HAP-1 (cell line): ENCODE measurements around the gene TBX1.

Experiments used
- DNase-seq, 2 experiments: peaks; one replicate each; pipeline ENCODE4 v3.0.0-alpha.2; 2016 to 2020; ENCODE audit warnings: low spot score in 2 of 2
- H3K27me3 ChIP-seq: fragments of 250-450 bp; sonication (Bioruptor Pico); 2 replicates; pipeline ENCODE4 v1.5.1; 2020; ENCODE audit warnings: low read depth, mild to moderate bottlenecking, moderate library complexity
- H3K36me3 ChIP-seq: fragments of 250-450 bp; sonication (Bioruptor Pico); replicated peaks from 2 replicates; pipeline ENCODE4 v1.5.1; 2020; ENCODE audit warnings: mild to moderate bottlenecking
- H3K4me1 ChIP-seq: fragments of 250-450 bp; sonication (Bioruptor Pico); 2 replicates; pipeline ENCODE4 v1.5.1; 2020; ENCODE audit warnings: mild to moderate bottlenecking
- H3K4me3 ChIP-seq: fragments of 250-450 bp; sonication (Bioruptor Pico); 2 replicates; pipeline ENCODE4 v1.5.1; 2020; ENCODE audit warnings: mild to moderate bottlenecking, moderate library complexity
- H3K9me3 ChIP-seq: fragments of 250-450 bp; sonication (Bioruptor Pico); 2 replicates; pipeline ENCODE4 v1.5.1; 2020; ENCODE audit warnings: mild to moderate bottlenecking, moderate library complexity
- in situ Hi-C: fragments of 300-500 bp; cut with MboI; formaldehyde crosslinking; loops from 3 replicates; pipeline ENCODE4 v1.14.3; 2020; ENCODE audit warnings: low sequenced_read_pairs, inconsistent platforms, mixed read lengths

Gene TBX1

DNA sequence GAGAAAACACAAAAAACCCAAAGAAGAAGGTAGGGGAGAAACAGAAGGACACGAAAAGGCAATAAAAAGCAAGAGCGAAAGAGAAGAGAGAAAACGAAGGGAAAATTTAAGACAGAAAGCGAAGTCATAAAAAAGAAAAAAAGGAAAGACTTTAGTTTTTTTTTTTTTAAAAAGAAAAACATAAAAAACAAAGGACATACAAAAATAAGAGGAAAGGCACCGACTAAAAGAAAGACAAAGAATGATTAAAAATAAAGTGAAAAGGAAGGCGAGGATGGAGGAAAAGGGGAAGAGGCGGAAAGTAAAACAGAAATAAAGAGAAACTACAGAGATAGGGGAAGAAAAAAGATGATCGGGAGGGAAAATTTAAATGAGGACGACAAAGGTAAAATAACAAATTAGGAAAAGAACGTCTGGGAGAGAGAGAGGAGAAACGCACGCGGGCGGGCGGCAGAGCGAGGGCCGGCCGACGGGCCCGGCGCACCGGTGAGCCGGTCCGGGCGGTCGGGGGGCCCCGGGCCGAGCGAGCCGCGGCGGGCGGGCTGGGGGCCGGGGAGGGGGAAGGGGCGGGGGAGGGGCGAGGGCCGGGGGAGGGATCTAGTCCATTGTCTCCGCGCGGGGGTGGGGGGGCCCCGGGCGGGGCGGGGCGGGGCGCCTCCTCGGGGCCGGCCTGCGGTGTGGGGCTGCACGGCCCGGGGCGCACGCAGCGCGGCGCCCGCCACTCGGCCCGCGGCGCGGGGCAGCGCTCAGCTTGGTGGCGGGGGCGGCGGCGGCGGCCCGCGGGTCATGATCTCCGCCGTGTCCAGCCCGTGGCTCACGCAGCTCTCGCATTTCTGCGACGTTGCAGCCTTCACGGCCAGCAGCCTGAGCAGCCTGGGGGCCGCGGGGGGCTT, at the start of gene TBX1:
Gene TBX1, plus strand, starts transcription at position 721 of the 893 bp plus-strand sequence. Its CDS starts 66 bp downstream, at position 787.
- H3K4me1 ChIP-seq, result peaks cover 3% of the 10 kb centered on the region; the same call in 1 of the 2 replicates
- H3K36me3 ChIP-seq, result peaks cover 20% of the 10 kb centered on the region
- peak in 1 of 2 experiments; percentile 43 for DNase-seq
- peak within 1 kb of the TSS; percentile 60 for H3K4me3 ChIP-seq
- H3K9me3 ChIP-seq, result no peaks in the 10 kb centered on the region
- H3K27me3 ChIP-seq, result peaks cover 12% of the 10 kb centered on the region
- in situ Hi-C loops, result no loop called here

DNA sequence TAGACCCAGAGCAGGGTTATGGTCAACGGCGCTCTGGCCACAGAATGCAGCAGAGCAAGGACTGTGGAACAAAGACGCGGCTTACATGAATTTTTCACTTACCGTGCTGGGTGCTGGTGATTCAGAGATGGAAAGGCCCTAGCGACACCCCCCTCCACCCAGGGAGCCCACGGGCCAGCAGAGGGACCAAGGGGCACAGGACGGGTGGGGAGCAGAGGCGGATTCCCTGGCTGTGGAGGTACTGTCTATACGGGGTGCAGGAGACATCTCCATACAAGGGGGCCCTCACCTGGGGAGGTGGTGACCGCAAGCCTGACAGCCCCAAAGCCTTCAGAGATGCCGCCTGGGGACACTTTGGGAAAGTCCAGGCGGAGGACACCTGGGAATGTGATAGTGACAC, 47.3 kb upstream of the TBX1 start:
- H3K9me3 ChIP-seq, result no peaks in the 10 kb centered on the region
- in situ Hi-C loops, result no loop called here
- DNase-seq, result no peak
- no peak overlapping the region for H3K4me3 ChIP-seq
- H3K36me3 ChIP-seq, result no peaks in the 10 kb centered on the region
- no peaks in the 10 kb centered on the region for H3K27me3 ChIP-seq
- H3K4me1 ChIP-seq, result peaks cover 10% of the 10 kb centered on the region

DNA sequence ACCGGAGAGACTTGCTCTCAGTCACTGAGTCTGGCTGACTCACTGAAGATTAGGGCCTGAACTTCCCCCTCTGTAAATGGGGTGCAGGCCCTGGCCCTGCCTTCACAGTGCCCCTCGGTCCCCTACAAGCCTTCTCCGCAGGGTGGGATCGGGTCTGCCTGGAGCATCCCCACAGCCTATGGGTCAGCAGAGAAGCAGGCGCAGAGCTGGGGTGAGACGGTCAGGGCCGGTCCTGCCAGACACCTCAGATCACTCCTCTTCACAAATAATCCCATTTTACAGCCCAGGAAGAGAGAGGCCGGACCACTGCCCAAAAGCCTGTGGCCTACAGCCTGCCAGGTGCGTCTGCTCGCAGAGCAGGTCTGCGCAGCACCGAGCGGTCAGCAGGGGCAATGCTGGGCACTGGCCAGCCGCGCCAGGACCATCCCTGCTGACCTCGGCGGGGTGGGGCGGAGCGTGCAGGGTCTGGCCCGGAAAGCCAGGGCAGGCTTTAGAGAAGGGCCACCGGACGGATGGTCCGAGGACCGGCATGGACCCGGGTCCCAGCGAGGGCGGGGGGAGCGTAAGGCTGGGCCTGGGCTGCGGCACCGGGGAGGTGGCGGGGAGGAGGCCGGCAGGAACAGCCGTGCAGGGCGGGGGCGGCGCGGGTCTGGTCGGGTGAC, 46.8 kb upstream of the TBX1 start:
- Histone ChIP-seq H3K27me3 (no peaks in the 10 kb centered on the region), H3K36me3 (no peaks in the 10 kb centered on the region), H3K9me3 (no peaks in the 10 kb centered on the region), H3K4me3 (peak overlapping the region; percentile 17), H3K4me1 (peaks cover 10% of the 10 kb centered on the region)
- in situ Hi-C loops, result no loop called here
- peak in 1 of 2 experiments; percentile 43 for DNase-seq

- Histone ChIP-seq H3K27me3 (no peaks in the 10 kb centered on the region), H3K4me1 (peaks cover 10% of the 10 kb centered on the region)
- in situ Hi-C loops, result no loop called here
These were observed 46.0 kb upstream of the TBX1 start, which contains the start of gene SEPTIN5 for GRCh38 chr22:19714312-19715187. TSS of gene SEPTIN5 (plus strand) at chr22:19714503. CDS start at chr22:19714589, 86 bp downstream.

GRCh38 chr22:19715188-19715930, 45.2 kb upstream of the TBX1 start:
- Histone ChIP-seq H3K9me3 (no peaks in the 10 kb centered on the region), H3K4me3 (peak overlapping the region; percentile 40), H3K4me1 (peaks cover 10% of the 10 kb centered on the region), H3K27me3 (no peaks in the 10 kb centered on the region), H3K36me3 (peaks cover 10% of the 10 kb centered on the region)
- in situ Hi-C loops, result no loop called here
- no peak for DNase-seq

More at GRCh38 chr22:19714312-19715187, 46.0 kb upstream of the TBX1 start, which contains the start of gene SEPTIN5:
- peak in 1 of 2 experiments; percentile 49 for DNase-seq
- no peaks in the 10 kb centered on the region for H3K9me3 ChIP-seq
- H3K36me3 ChIP-seq, result peaks cover 2% of the 10 kb centered on the region; the same call in 1 of the 2 replicates
- peak within 1 kb of the TSS; percentile 40 for H3K4me3 ChIP-seq

DNA sequence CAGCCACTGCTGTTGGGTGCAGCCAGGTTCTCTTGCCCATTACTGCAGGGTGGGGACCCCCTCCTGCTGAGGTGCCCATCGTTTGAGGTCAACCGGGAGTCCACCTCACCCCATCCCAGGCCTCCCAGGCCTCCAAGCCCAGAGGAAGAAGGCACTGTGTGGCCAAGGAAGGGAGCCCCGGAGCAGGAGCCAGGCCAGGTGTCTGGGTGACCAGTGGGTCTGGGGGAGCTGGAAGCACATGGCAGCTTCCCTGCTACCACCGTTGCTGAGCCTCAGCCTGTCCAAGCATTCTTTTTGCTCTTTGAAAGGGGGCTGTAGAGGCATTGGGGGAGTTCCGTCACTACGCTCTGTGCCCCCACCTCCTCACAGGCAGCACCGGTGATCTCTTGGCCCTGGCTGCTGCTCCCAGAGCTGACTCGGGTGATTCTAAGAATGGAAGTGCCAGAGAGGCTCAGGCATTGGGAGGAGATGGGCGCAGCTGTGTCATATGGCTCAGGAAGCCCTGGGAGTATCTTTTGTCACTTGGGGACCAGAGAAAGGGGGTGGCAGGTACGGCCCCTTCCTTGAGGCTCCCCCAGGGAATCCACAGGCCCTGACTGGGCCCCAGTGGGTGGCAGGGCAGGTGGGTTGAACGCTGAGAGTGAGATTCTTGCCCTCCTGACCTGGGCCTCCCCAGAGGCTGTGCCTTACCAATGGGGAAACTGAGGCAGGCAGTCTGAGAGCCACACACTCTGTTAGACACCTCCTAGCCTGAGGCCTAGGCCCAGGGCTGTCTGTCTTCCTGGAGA, 44.3 kb upstream of the TBX1 start:
- Histone ChIP-seq H3K9me3 (no peaks in the 10 kb centered on the region), H3K4me1 (peaks cover 10% of the 10 kb centered on the region), H3K4me3 (no peak overlapping the region), H3K27me3 (no peaks in the 10 kb centered on the region), H3K36me3 (peaks cover 12% of the 10 kb centered on the region)
- no peak for DNase-seq
- in situ Hi-C loops, result no loop called here

GRCh38 chr22:19716829-19717105, 43.8 kb upstream of the TBX1 start:
- Histone ChIP-seq H3K27me3 (no peaks in the 10 kb centered on the region), H3K4me1 (peaks cover 10% of the 10 kb centered on the region), H3K9me3 (no peaks in the 10 kb centered on the region), H3K4me3 (no peak overlapping the region), H3K36me3 (peaks cover 12% of the 10 kb centered on the region)
- DNase-seq, result no peak
- in situ Hi-C loops, result no loop called here

- peaks cover 12% of the 10 kb centered on the region for H3K36me3 ChIP-seq
- in situ Hi-C loops, result no loop called here
- H3K27me3 ChIP-seq, result no peaks in the 10 kb centered on the region
- no peaks in the 10 kb centered on the region for H3K9me3 ChIP-seq
- H3K4me1 ChIP-seq, result peaks cover 10% of the 10 kb centered on the region
- no peak for DNase-seq
- H3K4me3 ChIP-seq, result no peak overlapping the region
These were observed 43.4 kb upstream of the TBX1 start for GRCh38 chr22:19717181-19717580.

GRCh38 chr22:19717691-19718455, 42.7 kb upstream of the TBX1 start:
- in situ Hi-C loops, result no loop called here
- H3K36me3 ChIP-seq, result peaks cover 17% of the 10 kb centered on the region

DNA sequence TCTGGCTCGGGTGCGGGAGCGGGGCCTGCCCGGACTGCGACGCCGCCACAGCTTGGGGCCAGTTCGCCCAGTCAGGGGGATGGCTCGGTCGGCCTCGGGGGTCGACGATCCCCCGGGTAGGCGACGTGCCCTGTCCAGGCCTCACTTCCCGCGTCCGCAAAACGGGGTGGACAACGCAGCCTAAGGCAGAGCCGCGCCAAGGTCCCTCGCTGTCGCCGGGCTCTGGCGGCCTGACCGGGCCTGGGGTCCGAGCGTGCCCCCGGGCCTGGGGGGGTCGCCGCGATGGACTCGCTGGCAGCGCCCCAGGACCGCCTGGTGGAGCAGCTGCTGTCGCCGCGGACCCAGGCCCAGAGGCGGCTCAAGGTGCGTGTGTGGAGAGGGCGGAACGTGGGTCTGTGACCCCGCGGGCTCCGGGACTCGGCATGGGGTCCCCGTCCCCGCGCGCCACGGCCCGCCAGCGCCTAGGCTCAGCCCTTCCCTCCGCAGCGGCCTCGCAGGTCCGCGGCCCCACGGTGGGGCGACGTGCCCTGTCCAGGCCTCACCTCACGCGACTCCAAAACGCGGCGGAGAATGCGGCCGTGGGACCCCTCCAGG, 42.0 kb upstream of the TBX1 start:
- Histone ChIP-seq H3K27me3 (no peaks in the 10 kb centered on the region), H3K4me3 (peak overlapping the region; percentile 40), H3K36me3 (peaks cover 19% of the 10 kb centered on the region), H3K9me3 (no peaks in the 10 kb centered on the region), H3K4me1 (peaks cover 15% of the 10 kb centered on the region)
- in situ Hi-C loops, result no loop called here
- no peak for DNase-seq

More at GRCh38 chr22:19717691-19718455, 42.7 kb upstream of the TBX1 start:
- H3K4me3 ChIP-seq, result peak overlapping the region; percentile 40
- no peaks in the 10 kb centered on the region for H3K27me3 ChIP-seq
- H3K4me1 ChIP-seq, result peaks cover 10% of the 10 kb centered on the region
- peak; percentile 46 to 85 for DNase-seq
- H3K9me3 ChIP-seq, result no peaks in the 10 kb centered on the region

- peaks cover 14% of the 10 kb centered on the region for H3K4me1 ChIP-seq
These were observed 41.5 kb upstream of the TBX1 start for GRCh38 chr22:19719050-19719482.

More at GRCh38 chr22:19719050-19719482, 41.5 kb upstream of the TBX1 start:
- DNase-seq, result no peak
- H3K9me3 ChIP-seq, result no peaks in the 10 kb centered on the region
- H3K4me3 ChIP-seq, result peak overlapping the region; percentile 40
- peaks cover 19% of the 10 kb centered on the region for H3K36me3 ChIP-seq
- no peaks in the 10 kb centered on the region for H3K27me3 ChIP-seq
- in situ Hi-C loops, result no loop called here
